ENCODE measurements around the gene LHPP.
A peak's percentile ranks its signal among the peaks of the same experiment; 100 is the strongest.

The LHPP gene

GRCh38 chr10:124645467-124646095 lies 184.0 kb downstream of the LHPP start:
- H3K79me2 ChIP-seq (ENCODE audit: insufficient read depth, low read depth), result peaks cover 11% of the 10 kb centered on the region; the same call in 1 of the 2 replicates
- H3K4me1 ChIP-seq (ENCODE audit: low read depth, poor library complexity, severe bottlenecking), result peaks cover 67% of the 10 kb centered on the region
- TF ChIP-seq, protein P1, sequence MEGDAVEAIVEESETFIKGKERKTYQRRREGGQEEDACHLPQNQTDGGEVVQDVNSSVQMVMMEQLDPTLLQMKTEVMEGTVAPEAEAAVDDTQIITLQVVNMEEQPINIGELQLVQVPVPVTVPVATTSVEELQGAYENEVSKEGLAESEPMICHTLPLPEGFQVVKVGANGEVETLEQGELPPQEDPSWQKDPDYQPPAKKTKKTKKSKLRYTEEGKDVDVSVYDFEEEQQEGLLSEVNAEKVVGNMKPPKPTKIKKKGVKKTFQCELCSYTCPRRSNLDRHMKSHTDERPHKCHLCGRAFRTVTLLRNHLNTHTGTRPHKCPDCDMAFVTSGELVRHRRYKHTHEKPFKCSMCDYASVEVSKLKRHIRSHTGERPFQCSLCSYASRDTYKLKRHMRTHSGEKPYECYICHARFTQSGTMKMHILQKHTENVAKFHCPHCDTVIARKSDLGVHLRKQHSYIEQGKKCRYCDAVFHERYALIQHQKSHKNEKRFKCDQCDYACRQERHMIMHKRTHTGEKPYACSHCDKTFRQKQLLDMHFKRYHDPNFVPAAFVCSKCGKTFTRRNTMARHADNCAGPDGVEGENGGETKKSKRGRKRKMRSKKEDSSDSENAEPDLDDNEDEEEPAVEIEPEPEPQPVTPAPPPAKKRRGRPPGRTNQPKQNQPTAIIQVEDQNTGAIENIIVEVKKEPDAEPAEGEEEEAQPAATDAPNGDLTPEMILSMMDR (conservative IDR thresholded peaks at IDR 0.05; ENCODE audit: low read depth, low read length), result no peak

GRCh38 chr10:124646483-124647352 lies 185.1 kb downstream of the LHPP start:
- Histone ChIP-seq H2AFZ (ENCODE audit: low read depth) (no peak overlapping the region), H3K9ac (peak overlapping the region; percentile 82; the same call in 1 of the 2 replicates), H4K20me1 (ENCODE audit: insufficient read depth) (no peaks in the 10 kb centered on the region), H3K27me3 (ENCODE audit: insufficient read depth, low read depth) (no peaks in the 10 kb centered on the region), H3K27ac (peak overlapping the region; percentile 99; the same call in 1 of the 2 replicates), H3K79me2 (ENCODE audit: insufficient read depth, low read depth) (peaks cover 13% of the 10 kb centered on the region; the same call in 1 of the 2 replicates), H3K4me1 (ENCODE audit: low read depth, poor library complexity, severe bottlenecking) (peaks cover 68% of the 10 kb centered on the region), H3K4me3 (IDR thresholded peaks at IDR 0.05; ENCODE audit: insufficient read depth, low read depth, low read length) (no peak overlapping the region), H3K4me2 (peak overlapping the region; percentile 99), H3K36me3 (ENCODE audit: insufficient read depth) (0 out of 2 replicates have a peak, but pooled peaks cover 4% of the 10 kb centered on the region)
- TF ChIP-seq, protein P1 (conservative IDR thresholded peaks at IDR 0.05; ENCODE audit: low read depth, low read length), result no peak

More at GRCh38 chr10:124645467-124646095, 184.0 kb downstream of the LHPP start:
- Histone ChIP-seq H3K4me2 (no peak overlapping the region), H3K9ac (no peak overlapping the region), H3K36me3 (ENCODE audit: insufficient read depth) (0 out of 2 replicates have a peak, but pooled peaks cover 4% of the 10 kb centered on the region), H3K27me3 (ENCODE audit: insufficient read depth, low read depth) (no peaks in the 10 kb centered on the region), H2AFZ (ENCODE audit: low read depth) (no peak overlapping the region), H4K20me1 (ENCODE audit: insufficient read depth) (no peaks in the 10 kb centered on the region), H3K4me3 (IDR thresholded peaks at IDR 0.05; ENCODE audit: insufficient read depth, low read depth, low read length) (no peak overlapping the region), H3K27ac (no peak overlapping the region)

GRCh38 chr10:124647421-124648130 lies 186.0 kb downstream of the LHPP start:
- H3K27me3 ChIP-seq (ENCODE audit: insufficient read depth, low read depth), result no peaks in the 10 kb centered on the region
- H3K36me3 ChIP-seq (ENCODE audit: insufficient read depth), result 0 out of 2 replicates have a peak, but pooled peaks cover 4% of the 10 kb centered on the region
- H3K9ac ChIP-seq, result peak overlapping the region; percentile 82
- H3K27ac ChIP-seq, result peak overlapping the region; percentile 99
- no peaks in the 10 kb centered on the region for H4K20me1 ChIP-seq (ENCODE audit: insufficient read depth)
- H3K4me3 ChIP-seq (IDR thresholded peaks at IDR 0.05; ENCODE audit: insufficient read depth, low read depth, low read length), result no peak overlapping the region
- TF ChIP-seq, protein P1 (conservative IDR thresholded peaks at IDR 0.05; ENCODE audit: low read depth, low read length), result peak; percentile 37; the same call in 1 of the 2 replicates
- peak overlapping the region; percentile 11; the same call in 1 of the 2 replicates for H2AFZ ChIP-seq (ENCODE audit: low read depth)
- H3K79me2 ChIP-seq (ENCODE audit: insufficient read depth, low read depth), result peaks cover 13% of the 10 kb centered on the region; the same call in 1 of the 2 replicates
- H3K4me2 ChIP-seq, result peak overlapping the region; percentile 99
- H3K4me1 ChIP-seq (ENCODE audit: low read depth, poor library complexity, severe bottlenecking), result peaks cover 71% of the 10 kb centered on the region

- Histone ChIP-seq H2AFZ (ENCODE audit: low read depth) (peak overlapping the region; percentile 11; the same call in 1 of the 2 replicates), H4K20me1 (ENCODE audit: insufficient read depth) (no peaks in the 10 kb centered on the region), H3K4me2 (peak overlapping the region; percentile 99), H3K9ac (peak overlapping the region; percentile 82), H3K79me2 (ENCODE audit: insufficient read depth, low read depth) (peaks cover 13% of the 10 kb centered on the region; the same call in 1 of the 2 replicates), H3K27me3 (ENCODE audit: insufficient read depth, low read depth) (no peaks in the 10 kb centered on the region), H3K4me3 (IDR thresholded peaks at IDR 0.05; ENCODE audit: insufficient read depth, low read depth, low read length) (no peak overlapping the region), H3K36me3 (ENCODE audit: insufficient read depth) (no peaks in the 10 kb centered on the region), H3K4me1 (ENCODE audit: low read depth, poor library complexity, severe bottlenecking) (peaks cover 76% of the 10 kb centered on the region), H3K27ac (peak overlapping the region; percentile 99)
- TF ChIP-seq, protein P1 (conservative IDR thresholded peaks at IDR 0.05; ENCODE audit: low read depth, low read length), result no peak
Measured at GRCh38 chr10:124648131-124648475, 186.5 kb downstream of the LHPP start.
